SH-SY5Y (cell line): ENCODE results near the gene LRCH4.

Source experiments
- GATA2 ChIP-seq: IDR thresholded peaks from 2 replicates; pipeline ENCODE4 v1.6.1; 2011; ENCODE audit warnings: mild to moderate bottlenecking, low read depth, low read length
- GATA3 ChIP-seq: IDR thresholded peaks from 2 replicates; pipeline ENCODE4 v1.6.1; 2011; ENCODE audit warnings: low read depth, mild to moderate bottlenecking, low read length, moderate library complexity

DNA sequence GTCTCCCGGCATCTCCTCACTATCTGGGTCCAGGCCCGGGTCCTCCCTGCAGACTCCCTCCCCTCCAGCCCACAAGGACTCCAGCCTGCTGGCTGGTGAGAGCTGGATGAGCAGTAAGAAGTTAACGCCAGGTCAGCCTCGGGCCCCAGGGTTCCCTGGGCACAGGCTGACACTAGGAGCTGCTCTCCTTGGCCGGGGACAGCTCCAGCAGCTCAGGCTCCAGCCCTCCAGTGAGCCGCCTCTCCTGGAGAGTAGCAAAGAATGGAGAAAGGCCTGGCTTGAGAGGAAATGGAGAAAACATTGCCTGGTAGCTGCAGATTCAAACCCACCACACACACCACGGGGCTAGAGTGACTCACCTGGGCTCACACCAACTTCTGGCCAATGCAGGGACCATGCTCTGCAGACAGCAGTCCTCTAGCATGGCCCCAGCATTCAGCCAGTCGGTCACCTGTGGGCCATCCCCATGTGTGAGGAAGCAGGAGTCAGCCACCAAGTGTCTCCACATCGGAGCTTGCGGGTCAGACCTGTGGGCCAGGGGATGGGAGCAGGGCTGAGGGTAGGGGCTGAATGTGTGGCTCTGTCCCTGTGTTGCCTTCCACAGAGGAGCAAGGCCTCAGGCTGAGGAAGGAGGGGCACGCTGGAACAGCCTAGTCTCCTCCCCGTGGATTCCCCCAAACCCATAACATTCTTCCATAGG, 18.7 kb downstream of the LRCH4 start:
- no peak for TF ChIP-seq GATA2
- no peak for TF ChIP-seq GATA3
